GM18517 (cell line): ENCODE results near the gene TRAF3IP1.
"Not testable (repeated sequence)": the region's sequence is repeated elsewhere in the genome, so short reads cannot be mapped to it uniquely, and the experiment has no call there.

Source experiments
- ATAC-seq: cut with Tn5 transposase; IDR thresholded peaks from one replicate; pipeline ENCODE4 v1.9.1; 2021; ENCODE audit warnings: mild to moderate bottlenecking, moderate library complexity; ENCODE audit not compliant: unreplicated experiment

TRAF3IP1 gene

DNA sequence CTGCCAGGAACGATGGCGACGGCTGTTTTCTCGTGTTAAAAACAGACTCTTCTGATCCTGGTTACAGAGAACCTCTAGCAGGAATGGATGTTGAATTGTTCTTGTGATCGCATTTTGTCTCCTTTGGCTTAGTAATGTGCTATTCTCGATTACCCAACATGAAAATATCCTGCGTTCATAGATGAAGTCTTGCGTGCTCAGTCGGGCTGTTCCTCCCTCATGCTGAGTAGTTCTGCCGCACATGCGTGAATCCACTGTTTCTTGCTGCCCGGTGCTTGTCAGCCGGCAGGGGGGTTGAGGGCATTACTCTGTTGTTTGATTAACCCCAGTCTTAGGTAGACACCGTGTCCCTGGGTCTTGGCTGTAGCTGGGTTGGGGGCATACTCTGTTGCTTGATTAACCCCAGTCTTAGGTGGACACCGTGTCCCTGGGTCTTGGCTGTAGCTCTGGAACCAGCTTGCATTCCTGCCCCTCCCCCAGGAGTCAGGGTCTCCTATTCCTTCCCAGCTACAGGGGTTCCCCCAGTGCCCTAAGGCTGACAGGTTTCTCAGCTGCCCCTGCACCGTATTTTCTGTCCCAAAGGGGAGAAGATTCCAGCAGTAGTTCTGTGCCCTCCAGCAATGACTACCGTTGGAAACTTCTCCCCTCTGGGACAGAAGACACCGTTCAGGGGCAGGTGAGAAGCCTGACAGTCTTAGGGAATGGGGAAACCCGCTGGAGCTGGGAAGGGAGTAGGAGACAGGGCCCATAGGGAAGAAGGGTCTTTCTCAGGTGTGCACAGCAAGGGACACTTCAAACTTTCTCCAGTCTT, 84.3 kb downstream of the TRAF3IP1 start:
- ATAC-seq = no peak

DNA sequence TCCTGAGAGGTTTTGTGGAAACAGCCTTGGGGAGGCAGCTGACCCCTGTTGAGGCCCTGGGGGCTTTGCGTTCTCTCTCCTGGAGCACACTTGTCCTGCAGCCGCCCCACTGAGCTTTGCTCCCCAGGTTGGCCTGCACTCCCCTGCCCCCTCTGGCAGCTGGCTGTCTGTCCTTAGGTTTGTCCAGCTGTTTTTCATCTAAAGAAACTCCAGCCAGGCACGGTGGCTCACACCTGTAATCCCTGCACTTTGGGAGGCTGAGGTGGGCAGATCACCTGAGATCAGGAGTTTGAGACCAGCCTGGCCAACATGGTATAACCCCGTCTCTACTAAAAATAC, 84.9 kb downstream of the TRAF3IP1 start:
- not testable (repeated sequence) for ATAC-seq

DNA sequence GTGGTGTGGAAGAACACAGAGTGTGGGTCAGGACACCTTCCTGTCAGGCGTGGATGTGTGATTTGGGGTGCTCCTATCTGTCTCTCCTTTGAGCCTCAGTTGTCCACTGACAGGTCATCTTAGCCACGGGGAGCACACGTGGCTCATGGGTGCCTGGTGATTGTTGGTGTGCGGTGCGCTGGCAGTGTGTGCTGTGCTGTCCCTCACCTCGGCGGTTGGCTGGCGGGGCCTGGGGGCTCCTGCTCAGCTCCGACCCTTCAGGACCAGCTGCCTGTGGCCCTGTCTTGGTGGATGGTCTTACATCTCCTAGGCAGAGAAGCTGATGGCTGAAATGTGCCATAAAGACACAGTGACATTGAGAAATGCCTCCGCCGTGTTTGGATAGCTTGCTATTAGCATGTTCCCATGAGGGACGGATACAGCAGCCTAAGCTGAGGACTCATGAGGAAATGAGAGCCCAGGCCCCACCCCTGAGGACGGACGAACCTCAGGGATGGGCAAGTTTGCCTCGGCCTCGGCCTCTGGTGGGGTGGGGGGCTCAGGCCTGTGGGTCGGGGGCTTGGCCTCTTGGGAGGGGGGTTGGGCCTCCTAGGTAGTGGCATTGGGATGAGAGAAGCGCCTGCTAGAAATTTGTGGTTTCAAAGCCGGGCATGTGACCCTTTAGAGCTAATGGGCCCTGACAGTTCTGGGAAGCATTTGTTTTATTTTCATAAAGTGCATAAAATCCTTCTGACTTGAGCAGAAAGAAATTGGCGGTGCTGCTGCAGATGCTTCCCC, 86.1 kb downstream of the TRAF3IP1 start:
- ATAC-seq = no peak

DNA sequence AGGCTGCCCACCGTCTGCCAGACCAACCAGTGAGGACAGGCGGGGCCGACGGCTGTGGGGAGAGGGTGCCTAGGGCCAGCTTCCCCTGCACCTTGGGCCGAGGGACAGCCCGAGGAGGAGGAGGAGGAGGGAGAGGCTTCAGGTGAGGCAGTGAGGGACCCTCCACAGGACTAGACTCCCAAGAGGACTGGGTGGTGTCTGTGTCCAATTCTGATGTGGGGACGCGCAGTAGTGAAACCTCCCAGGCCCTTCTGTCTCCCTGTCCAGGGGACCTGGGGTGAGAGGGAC, 86.6 kb downstream of the TRAF3IP1 start:
- no peak for ATAC-seq

DNA sequence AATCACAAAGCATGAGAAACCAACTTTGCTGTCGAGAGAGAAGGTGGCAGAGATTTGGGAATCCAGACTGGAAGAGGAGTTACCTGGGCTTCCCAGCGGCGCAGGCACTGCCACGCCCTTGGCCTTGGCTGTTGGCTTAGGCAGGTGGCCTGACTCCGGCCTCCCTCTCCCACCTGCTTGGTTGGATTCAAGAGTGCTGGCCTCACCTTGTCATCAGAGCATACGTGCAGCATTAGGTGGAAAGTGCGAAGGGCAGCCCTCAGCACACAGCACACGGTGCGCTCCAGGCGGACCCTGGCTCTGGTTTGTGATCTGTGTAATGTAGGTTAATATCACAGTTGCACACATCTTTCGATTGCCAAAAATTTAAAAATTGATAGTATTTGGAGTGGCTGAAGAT, 87.2 kb downstream of the TRAF3IP1 start:
- ATAC-seq = no peak

DNA sequence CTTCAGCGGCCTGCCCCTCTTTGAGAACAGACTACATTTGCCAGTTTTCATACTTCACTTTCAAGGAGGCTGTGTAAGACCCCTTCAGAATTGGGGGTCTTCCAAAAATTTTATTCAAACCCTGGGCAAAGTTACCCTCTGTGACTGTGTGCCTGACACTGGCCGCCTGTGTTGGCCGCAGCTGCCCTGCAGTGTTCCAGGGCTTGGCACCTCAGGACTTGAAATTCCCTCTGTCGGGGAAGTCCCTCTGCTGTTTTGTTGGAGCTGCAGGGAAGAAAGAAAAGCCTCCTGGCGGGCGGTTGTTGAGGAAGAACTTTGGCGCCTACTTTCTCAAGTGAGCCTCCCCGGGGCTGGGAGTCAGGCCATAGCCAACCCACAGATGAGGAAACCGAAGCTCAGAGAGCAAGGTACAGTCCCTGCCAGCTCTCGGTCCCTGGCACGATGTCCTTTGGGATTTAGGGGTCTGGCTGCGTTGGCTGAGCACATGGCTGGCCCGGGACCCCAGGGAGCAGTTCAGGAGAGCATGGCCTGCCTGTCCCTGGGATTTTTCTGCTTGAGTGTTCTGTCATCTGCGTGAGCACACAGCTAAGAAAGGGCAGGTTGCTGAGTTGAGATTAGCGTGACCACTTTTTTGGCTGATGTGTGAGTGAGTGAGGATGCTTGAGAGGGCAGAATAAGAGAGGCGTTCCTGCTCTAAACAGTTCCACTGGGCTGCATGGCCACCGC, 88.5 kb downstream of the TRAF3IP1 start:
- no peak for ATAC-seq

DNA sequence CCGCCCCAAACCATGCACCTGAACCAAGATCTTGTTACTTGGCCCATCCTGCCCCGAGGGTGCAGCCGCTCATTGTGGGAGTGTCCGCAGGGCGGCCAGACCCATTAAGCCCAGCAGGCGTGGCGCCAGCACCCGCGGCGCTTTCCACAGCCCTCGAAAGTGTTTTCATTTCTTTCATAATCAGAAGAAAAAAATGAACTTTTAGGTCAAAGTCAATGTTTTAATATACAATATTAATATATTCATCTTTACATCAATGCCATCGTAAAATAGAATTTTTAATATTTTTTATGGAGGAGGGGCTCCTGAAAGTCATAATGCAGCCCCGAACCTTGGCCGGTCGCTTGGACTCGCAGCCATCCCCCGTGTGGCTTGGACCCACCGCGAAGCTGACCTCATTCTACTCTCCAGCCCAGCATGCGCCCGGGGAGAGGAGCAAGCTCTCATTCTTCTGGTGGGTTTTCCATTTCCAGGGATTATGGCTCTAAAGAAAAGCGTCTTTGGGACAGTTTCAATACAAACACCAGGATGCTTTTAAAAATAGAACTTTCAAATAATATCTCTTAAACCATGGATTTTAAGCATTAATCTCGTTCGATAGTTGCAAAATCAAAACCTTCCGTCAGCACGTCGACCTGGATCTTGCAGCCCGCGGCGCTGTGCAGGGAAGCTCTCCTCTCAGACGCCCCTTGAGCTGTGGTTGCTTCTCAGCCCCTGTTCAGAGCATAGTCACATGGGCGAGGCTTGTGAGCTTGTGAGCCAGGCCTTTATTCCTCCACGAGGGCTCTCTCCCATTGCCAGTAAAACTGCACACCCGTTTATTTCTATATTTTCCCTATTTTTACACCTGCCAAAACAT, 89.3 kb downstream of the TRAF3IP1 start:
- ATAC-seq = no peak

DNA sequence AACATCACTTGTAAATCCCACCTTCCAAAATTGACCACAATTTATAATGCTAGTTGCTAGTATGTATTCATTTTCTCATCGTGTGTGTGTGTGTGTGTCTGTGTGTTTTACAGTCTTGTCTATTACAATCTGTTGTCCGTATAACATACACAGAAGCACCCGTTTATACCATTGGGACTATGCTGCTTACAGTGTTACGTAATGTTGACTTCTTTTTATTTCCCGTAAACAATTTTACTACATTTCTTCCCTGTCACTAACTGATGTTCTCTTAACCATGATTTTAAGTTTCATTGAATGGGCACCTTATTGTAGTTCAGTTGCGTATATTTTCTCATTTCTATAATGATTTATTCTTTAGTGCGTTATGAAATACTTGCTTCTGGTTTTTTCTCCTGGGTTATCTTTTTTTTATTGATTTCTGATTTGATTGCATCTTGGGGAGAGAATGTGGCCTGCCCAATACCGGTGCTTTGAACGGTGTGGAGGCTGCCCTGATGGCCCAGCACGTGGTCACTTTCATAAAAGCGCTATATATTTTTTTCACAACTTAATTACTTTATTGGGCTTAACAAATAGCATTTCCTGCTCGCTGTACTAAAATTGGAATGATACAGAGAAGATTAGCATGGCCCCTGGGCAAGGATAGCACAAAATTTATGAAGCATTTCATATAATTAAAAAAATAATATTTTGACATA, 91.9 kb downstream of the TRAF3IP1 start:
- no peak for ATAC-seq

DNA sequence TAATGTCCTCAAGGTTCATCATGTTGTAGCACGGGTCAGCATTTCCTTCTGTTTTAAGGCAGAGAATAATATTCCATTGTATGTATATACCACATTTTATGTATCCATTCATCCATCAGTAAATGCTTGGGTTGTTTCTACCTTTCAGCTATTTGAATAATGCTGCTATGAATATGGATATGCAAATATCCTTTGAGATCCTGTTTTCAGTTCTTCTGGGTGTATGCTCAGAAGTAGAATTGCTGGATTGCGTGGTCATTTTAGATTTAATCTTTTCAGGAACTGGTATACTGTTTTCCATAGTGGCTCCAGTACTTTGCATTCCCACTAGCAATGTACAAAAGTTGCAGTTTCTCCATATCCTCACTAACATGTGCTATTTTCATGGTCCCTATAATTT, 93.0 kb downstream of the TRAF3IP1 start:
- ATAC-seq = no peak

DNA sequence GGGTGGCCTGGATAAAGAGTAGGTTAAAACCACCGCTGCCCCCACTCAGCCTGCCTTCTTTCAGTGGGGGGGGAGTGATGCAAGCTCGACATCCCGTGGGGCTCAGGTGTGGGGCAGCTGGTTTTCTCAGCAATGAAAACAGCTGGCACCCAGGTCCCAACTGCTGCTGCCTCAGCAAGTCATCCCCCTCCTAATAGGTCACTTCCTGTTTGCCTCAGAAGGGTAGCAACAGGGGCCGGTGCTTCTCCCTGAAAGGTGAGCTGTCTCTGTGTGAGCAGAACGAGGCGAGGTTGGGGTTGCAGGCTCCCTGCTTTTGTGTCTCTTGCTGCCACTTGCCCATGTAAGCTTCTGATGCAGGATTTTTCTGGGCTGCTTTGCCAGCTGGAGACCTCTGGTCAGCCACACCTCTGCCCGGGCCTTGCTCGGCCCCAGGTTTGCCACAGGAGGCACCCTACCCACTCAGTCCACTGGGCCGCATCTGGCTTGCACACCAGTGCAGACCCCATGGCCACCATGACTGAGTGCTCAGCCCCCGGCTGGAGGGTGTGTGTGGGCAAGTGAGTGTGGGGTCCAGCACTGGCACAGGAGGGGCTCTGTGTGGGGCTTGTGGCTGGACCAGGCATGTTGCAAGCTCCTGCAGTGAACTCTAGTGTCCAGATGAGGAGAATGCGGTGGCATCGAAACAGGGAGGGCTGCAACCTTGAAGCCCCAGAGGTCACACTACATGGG, 94.9 kb downstream of the TRAF3IP1 start:
- ATAC-seq = no peak

DNA sequence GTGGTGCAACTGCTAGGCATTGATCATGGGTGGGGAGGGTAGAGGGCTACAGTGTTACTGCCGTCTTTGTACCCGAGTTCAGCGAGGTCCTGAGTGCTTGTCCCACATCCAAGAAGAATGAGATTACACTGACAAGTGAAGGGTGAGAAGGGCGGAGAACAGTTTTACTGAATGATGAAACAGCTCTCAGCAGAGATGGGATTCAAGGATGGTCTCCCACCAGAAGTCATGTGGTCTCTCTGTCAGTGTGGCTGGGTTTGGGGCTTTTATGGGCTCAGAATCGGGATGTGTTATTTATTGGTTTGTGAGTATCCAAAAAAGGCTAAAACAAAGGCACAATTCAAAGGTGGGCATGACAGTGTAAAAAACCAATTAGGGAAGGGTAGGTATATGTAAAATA, 95.6 kb downstream of the TRAF3IP1 start:
- ATAC-seq = no peak

DNA sequence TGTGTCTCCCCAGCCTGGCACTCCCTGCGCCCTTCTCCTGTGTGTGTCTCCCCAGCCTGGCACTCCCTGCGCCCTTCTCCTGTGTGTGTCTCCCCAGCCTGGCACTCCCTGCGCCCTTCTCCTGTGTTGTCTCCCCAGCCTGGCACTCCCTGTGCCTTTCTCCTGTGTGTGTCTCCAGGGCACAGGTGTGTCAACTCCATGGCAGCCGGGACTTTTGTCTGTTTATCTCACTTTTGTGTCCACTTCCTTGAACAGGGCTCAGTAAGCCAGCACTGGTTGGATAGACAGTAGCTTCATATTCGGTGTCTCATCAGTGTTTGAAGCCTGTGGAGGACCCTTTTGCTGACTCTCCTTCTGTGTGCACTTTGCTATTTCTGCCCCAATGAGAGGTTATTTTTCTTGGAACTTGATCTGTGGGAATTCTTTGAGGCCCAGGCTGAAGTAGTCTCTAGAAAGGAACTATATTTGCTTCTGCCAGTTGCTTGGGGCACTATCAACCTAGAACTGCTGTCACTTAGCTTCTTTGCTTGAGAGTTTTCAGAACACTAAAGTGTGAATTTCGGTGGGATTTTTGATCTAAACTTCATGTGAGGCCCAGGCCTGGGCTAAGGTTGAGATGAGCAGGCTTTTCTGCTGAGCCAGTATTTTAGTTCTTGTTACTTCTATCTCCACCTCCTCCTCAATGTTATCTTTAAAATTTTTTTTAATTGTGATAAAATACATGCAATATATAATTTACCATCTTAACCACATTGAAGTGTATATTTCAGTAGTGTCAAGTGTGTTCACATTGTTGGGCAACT, 98.1 kb downstream of the TRAF3IP1 start:
- no peak for ATAC-seq

DNA sequence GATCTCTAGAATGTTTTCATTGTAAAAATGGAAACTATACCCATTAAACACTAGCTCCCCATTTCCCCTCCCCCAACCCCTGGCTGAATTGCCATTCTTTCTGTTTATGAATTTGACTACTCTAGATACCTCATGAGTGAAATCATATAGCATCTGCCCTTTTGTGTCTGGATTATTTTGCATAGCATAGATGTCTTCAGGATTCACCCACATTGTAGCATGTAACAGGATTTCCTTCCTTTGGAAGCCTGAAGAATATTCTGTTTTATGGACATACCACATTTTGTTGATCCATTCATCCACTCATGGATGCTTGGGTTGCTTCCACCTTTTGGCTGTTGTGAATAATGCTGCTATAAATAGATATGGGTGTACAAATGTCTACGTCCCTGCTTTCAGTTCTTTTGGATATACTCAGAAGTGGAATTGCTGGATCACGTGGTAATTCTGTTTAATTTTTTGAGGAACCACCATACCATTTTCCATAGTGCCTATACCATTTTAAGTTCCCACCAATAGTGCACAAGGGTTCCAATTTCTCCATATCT, 98.8 kb downstream of the TRAF3IP1 start:
- ATAC-seq = no peak

DNA sequence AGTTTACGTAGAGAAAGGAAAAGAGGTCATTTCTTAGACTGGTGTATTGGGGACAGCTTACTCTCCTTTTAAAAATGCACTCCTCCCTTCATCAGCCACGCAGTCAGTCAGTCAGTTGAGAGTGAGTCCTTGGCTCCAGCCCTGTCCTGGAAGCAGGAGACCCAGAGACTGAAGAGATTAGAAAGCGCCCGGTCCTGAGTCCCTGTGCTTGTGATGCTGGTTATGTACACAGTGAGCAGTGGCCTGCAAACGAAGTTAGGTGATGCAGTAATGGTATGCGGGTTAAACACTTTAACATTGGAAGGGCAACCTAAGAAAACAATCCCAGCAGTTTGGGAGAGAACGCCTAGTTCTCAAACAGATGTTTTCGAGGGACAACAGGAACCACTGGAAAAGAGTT, 100.1 kb downstream of the TRAF3IP1 start:
- no peak for ATAC-seq

DNA sequence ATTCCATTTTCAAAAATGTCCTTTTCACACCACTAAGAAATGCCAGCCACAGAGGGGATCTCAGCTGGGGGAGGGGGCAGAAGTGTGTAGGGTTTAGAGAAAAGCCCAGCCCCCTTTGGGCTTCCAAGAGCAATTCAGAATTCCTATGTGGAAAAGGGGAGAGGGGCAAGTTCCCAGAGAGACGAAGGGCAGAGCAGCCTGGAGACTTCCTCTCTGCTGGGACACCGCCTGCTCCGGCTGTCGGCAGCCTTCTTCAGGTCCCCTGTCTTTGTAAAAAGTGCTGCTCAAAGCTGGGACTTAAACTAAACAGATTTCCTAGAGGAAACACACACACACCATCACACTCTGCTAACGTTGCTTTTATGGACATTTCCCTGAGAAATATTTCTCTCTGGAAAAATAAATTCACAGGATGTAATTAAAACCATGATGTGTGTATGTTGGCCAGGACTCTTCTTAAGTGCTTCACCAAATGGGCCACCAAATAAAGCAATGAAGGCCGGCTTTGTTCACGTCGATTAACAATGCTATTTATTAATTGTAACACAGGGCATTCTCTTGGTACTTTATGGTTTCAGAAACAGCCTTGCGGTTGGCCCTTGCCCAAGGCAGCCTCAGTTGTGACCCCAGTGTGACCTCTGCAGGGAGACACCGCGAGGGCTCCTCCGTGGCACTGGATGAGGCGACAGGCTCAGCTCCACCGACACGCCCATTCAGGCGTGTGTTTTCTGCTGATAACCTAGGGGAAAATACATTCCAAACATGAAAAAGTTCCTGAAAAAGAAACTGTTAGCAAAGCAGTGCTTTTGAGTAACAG, 100.8 kb downstream of the TRAF3IP1 start:
- no peak for ATAC-seq

DNA sequence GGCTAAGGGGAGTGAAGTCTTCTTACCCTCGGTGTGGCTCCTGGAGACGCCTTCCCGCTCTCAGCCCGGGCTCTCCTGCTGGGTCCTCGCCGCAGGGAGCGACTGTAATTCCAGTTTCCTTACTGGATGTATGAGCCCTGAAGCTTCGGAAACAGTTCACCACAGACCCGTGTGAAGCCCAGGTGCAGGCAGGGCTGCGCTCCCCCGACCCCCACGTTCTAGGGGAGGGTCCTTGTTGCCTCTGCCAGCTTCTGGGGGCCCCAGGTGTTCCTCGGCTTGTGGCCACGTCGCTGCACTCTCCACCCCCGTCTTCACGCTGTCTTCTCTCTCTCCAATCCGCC, 101.3 kb downstream of the TRAF3IP1 start:
- no peak for ATAC-seq

DNA sequence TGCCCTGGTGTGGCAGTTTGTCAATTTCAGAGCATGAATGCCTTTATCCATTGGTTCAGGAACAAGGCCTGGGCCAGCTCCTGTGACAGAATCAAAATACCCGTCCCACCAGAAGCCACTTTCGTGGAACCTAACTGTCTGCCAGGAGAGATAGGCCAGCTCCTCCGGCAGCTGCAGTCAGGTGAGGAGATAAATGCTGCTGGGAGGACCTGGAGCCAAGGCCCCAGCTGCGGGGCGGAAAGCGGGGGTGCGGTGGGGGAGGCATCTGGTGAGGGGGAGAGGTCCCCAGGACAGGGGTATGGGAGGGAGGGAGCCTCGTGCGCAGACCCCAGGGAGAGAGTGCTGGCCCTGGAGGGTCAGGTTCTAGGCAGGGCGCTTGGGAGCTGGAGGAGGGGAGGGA, 102.0 kb downstream of the TRAF3IP1 start:
- ATAC-seq = no peak

DNA sequence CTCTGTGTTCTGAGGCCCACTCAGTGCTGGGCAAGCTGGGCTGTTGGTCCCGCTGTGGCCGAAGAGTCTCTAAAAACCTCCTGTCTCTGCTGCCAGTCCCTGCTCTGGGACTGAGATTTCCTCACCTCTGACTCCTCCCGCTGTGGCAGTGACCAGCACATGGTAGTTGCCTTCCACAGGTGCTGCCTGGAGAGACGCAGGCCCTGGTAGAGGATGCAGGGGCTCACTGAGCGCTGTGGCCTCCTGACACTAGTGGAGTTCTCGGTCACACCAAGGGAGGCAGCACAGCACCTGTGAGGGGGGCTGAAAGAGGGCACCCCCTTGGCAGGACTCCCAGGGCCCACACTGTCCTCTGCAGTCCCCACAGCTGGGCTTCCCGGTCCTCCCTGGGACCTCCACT, 102.6 kb downstream of the TRAF3IP1 start:
- ATAC-seq = no peak
